NCI-H345 treated with DMSO at 0.1 percent for 48 hours (cell line): ENCODE results near the gene IGFBP6.

Source experiments
- DNase-seq: peaks from one replicate; lab custom pipeline; 2025; ENCODE audit not compliant: unreplicated experiment; lab: John Stamatoyannopoulos, UW

Gene IGFBP6, protein sequence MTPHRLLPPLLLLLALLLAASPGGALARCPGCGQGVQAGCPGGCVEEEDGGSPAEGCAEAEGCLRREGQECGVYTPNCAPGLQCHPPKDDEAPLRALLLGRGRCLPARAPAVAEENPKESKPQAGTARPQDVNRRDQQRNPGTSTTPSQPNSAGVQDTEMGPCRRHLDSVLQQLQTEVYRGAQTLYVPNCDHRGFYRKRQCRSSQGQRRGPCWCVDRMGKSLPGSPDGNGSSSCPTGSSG

DNA sequence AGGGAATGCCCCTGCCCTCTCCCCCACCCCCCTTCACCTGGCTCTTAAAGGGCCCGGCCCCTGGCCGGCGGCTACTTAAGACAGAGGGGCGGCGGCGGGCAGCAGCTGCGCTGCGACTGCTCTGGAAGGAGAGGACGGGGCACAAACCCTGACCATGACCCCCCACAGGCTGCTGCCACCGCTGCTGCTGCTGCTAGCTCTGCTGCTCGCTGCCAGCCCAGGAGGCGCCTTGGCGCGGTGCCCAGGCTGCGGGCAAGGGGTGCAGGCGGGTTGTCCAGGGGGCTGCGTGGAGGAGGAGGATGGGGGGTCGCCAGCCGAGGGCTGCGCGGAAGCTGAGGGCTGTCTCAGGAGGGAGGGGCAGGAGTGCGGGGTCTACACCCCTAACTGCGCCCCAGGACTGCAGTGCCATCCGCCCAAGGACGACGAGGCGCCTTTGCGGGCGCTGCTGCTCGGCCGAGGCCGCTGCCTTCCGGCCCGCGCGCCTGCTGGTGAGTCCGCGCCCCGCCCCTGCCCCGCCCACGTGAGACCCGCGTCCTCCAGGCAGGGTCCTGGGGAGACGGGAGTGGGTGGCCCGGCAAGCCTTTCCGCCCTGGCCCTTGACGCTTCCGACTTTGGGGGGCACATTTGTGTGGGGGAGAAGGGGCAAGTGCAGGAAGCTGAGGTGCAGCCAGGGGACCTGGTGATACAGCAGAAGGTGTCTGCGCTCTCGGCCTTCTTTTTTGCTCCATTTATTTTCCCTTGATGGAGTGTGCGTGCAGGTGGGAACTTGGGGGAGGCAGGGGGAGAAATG is at the start of gene IGFBP6:
IGFBP6 (plus strand) TSS at position 104 of the 790 bp plus-strand sequence; CDS start at position 155, 51 bp downstream.
- DNase-seq: peak; percentile 48

DNA sequence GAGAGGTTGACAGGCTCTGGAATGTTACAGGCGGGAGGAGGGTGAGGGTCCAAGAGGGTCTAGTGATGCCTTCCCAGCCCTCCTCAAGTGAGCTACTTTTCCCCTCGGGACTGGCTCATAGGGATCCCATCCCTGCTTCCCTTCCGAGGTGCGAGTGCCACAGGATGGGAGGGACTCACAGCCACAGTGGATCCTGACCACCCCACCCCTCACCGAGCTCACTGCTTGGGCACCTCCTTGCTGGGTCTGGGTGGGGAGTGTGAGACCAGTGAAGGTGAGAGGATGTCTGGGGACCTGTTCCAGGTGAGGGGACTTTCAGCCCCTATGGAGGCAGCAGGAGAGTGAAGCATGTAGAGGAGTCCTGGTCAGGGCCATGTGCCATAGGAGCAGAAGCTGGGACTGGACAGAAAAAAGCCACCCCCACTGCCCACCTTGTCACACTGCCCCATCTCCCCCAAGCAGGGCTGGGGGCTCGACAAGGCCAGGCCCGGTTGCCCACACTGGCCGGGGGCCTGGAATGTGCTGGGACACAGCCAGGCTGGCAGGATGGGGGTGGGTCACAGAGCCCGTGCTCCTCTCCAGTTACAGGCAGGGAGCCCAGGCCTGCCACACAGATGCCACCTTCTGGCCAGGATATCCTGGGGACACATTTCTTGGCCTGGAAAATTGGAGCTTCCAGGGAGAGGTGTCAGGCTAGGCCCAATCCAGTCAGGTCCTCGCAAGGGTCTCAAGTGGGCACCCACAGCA is 49.3 kb upstream of the IGFBP6 start:
- DNase-seq: no peak

DNA sequence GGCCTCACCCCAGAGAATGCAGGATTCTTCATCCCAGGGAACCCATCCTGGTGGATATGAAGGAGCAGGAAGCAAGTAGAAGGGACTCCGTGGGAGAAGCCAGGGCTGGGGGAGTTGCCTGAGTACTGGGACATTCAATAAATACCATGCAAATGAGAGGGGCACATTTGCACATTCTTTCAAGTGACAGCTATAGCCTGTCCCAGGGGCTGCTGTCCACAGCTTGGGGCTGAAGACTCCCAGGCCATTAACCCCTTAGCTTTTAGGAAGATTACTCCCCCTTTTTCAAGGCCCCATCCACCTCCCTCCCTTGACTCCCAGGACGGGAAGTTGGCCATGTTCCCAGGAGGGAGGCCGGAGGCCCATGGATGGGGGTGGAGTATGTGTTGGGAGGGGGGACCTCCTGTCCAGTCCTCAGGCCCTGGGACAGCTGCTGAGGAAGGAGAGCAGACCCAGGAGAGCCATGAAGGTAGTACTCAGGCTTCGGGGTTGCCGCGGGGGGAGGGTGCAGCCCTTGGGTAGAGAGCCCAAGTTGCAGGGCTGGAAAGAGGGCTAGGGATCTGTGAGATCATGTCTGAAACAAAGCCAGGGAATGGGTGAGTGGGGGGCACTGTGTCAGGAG is 48.6 kb upstream of the IGFBP6 start:
- no peak for DNase-seq

DNA sequence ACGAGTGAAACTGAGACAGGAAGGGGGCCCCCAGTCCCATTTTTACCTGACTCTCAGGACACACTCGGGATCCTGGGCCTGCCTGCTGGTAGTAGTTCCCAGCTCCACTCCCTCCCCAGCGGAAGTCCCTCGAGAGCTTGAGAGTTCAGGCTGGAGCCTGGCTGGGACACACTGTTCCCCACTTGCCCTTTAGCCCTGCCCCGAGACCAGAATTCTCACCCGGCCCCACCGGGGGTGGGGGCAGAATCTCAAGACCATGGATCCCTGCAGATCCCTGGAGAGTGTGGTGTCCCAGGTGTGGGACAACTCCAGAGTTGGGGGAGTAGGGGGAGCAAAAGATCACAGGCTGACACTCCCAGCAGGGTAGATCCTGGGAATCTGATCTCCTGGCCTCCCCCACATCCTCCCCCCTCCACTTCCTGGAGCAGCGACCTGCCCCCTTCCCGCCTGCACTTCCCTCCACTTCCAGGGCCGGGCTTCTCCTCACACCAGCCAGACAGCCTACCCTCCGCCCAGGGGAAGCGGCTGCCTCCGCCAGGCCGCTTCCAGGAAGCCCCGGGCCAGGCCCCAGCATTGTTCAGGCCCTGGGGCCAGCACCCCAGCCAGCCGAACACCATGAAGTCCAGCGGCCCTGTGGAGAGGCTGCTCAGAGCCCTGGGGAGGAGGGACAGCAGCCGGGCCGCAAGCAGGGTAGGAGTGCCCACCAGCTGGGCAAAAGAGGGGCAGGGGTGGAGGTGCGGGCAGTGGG is 47.7 kb upstream of the IGFBP6 start, which contains the start of gene TNS2:
TNS2 (plus strand) TSS at position 495 of the 748 bp plus-strand sequence; CDS start at position 616, 121 bp downstream.
- DNase-seq: no peak

DNA sequence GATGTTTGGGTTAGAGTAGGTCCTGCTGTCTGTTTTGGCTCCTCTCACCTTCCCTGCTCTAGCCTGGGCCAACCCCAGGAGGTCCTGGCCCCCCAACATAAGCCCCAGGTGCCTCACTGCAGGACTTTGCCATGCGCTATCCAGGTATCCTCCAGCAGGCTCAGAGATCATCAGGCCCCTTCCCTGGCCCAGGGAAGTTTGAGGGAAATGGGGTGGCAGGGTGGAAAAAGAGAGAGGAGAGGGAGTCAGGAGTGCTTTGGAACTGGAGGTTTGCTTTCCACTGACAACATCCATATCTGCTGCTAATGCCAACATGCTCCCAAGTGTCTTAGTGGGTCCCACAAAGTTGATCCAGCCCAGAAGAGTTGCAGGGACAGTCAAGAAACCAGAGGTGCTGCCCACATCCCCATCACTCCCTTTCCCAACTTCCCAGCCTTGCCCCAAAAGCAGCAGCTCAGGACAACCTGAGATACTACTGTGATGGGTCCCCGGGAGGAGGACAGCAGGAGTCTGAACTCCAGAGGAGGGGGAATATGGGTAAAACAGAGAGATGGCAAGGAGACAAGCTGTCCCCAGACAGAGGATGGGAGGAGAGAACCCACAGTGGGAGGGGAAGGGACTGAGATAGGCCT is 46.9 kb upstream of the IGFBP6 start:
- no peak for DNase-seq

DNA sequence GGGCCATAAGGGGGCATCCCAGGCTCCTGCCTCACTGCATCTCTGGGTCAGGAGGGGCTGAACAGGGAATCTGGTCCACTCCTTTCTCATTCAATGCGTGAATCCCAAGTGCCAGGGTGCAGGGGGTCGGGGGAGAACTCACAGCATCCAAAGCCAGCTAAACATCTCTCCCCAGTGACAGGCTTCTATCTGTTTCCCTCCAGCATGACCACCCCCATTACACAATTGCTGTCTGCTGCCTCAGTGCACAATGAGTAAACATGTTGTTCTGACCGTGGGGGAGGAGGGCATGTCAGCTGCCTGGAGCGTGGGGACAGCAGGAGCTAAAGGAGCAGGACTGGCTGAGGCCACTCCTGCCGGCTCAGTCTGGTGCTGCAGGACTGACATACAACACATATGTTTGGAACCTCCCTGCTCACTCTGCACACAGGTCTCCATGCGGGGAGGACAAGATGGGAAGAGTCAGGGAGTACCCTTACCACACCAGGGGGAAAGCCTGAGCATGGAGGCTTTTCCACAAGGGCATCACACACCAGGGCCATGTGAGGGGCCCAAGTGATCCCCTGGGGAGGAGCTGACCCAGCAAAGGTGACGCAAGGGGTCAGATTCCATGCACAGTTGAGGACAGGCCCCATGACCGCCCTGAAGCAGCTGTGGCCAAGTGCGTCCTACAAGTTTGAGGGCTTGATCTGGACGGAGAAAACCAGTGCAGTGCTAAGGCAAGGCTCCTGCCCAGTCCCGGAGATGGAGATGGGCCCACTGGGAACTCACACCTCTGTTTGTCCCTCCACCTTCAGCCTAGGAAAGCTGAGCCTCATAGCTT is 46.2 kb upstream of the IGFBP6 start:
- DNase-seq: no peak

DNA sequence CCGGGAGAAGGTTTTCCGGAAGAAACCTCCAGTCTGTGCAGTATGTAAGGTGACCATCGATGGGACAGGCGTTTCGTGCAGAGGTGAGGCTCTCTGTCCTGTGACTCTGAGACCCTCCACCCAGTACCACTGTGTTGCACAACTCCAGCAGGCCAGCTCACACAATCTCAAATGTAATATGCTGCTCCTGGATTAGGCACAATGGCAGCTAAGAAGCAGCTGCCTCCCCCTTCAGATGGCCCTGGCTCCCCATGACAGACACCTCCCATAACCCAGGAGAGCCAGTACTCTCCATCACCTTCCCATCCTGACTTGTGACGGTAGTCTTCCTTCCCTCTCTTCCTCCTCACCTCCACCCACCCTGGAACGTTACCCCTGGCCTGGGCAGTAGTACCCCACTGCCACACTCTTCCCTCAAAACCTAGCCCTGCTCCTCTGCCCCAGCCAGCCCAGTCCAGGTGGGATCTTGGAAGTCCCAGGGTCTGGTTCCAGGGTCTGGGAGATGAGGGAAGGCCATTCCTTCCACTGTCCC is 45.5 kb upstream of the IGFBP6 start:
- no peak for DNase-seq

DNA sequence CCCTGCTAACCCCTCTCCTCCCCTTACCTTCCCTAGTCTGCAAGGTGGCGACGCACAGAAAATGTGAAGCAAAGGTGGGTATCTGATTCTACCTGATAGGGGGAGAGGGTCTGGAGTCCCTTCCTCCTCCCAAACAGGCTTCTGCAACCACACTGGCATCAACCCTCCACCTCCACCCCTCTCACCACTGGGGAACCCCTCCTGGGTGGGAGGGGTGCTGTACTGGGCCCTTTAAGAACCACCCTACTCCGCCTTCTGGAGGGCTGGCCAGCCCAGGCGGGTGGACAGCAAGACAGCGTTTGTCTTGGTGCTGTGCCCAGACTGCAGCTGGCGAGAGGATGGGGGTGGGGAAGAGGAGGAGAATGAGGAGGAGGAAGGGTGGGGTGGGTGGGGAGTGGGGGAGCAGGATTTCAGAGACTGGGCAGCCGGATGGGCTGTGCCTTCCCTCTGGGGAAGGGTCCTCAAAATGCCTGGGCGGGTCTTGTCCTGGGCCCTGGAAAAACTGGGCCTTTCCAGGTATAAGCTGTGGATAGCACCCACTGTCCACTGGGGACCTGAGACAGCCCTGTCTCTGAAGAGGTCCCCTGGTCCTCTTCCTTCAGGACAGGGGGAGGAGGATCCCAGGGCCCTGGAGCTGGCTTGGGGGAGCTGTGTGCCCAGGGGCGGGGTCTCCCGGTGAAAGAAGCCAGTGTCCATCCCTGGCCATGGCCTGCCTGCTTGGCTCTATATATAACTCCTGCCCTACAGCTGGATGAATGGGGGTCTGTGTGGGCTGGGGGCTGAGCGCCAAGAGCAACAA is 44.8 kb upstream of the IGFBP6 start:
- no peak for DNase-seq

DNA sequence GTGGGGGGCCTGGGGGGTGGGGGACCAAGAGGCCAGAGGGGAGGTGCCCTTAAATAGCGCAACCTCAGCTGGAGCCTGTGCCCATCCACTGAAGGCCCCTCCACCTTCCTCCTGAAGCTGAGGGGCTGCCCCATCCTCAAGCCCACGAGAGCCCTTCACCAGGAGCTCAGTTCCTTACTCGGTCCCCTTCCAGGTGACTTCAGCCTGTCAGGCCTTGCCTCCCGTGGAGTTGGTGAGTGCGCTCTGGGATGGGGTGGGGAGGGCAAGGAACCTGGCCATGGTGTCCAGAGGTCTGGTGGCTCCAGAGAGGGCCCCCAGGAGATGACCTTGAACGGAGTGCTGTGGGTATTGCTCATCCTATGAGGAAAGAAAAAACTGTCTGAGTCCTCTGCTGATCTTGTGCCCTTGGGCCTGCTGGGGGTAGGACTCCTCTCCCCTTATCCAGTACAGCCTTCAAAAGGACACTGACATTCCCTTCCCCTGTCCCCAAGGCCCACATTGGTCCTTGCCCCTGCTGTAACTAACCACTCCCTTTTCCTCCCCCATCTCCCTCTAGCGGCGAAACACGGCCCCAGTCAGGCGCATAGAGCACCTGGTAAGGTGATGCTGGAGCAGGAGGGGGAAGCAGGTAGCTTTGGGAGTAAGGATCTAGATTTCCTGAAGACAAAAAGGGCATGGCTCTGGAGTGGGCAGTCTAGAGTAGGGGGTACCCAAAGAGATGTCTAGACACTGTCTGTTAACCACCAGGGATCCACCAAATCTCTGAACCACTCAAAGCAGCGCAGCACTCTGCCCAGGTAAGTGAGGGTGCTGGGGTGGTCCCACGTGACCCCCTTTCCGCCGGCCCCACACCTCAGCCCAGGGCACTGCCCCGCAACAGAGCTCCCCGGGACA is 44.0 kb upstream of the IGFBP6 start:
- peak; percentile 58 for DNase-seq

DNA sequence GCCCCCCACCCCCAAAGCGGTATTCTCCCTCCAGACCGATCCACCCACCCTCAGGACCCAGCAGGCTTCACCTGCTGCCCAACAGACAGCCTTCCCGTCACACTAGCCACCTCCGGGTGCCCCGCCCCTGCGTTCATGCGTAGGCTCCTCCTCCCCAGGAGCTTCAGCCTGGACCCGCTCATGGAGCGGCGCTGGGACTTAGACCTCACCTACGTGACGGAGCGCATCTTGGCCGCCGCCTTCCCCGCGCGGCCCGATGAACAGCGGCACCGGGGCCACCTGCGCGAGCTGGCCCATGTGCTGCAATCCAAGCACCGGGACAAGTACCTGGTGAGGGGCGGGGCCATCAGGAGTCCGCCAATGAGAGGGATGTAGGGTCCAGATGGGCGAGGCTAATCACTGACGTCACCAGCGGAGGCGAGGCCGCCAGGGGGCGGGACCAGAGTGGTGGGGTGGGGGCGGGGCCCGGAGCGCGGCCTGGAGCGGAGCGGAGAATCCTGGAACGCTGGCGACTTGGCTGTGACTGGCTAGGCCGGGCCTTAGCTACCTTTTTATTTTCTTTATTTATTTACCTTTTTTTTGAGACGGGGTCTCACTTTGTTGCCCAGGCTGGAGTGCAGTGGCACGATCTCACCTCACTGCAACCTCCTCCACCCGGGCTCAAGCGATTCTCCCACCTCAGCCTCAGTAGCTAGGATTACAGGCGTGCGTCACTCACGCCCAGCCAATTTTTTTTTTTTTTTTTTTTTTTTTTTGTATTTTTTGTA is 43.2 kb upstream of the IGFBP6 start:
- peak; percentile 93 for DNase-seq

DNA sequence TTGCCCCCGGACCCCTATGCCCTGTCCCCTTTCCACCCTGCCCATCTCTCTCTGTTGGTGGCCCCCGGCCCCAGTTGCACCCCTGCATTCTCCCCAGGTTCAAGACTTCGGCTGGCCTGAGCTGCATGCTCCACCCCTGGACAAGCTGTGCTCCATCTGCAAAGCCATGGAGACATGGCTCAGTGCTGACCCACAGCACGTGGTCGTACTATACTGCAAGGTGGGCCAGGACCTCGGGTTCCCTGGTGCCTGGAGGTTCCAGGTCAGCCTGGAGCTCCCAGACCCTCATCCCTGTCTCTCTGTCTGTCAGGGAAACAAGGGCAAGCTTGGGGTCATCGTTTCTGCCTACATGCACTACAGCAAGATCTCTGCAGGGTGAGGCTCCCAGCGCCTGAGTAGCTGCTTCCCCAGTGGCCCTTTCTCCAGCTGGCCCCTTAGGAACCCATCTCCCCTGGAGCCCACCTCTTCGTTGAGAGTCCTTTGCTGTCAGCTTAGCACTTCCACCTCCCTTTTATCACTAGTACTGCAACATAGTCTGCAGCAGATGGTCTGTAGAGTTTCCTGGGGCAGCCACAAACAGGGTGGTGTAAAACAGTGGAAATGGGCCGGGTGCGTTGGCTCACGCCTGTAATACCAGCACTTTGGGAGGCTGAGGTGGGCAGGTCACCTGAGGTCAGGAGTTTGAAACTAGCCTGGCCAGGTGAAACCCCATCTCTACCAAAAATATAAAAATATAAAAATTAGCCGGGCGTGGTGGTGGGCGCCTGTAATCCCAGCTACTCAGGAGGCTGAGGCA is 41.8 kb upstream of the IGFBP6 start:
- DNase-seq: no peak

DNA sequence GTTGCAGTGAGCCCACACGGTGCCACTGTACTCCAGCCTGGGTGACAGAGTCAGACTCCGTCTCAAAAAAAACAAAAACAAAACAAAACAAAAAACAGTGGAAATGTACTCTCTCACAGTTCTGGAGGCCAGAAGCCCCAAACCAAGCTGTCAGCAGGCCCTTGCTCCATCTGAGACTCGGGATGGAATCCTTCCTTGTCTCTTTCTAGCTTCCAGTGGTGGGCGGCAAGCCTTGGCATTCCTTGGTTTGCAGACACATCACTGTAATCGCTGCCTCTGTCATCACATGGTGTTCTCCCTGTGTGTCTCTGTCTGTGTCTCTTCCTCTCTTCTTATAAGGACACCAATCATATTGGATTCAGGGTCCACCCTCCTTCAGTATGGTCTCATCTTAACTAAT is 41.2 kb upstream of the IGFBP6 start:
- DNase-seq: no peak

DNA sequence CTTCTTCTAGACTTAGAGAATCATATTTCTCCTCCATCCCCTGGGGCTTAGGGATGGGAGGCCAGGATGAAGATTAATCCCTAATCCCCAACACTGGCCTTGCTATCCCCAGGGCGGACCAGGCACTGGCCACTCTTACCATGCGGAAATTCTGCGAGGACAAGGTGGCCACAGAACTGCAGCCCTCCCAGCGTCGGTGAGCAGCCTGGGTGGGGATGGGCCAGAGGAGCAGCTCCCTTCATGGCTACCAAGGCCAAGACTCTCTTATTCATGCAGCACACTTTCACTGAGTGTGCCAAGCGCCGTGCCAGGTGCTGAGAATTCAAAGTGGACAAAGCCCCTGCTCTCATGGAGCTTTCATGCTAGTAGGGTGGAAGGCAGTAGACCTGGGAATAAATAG is 40.6 kb upstream of the IGFBP6 start:
- DNase-seq: no peak

DNA sequence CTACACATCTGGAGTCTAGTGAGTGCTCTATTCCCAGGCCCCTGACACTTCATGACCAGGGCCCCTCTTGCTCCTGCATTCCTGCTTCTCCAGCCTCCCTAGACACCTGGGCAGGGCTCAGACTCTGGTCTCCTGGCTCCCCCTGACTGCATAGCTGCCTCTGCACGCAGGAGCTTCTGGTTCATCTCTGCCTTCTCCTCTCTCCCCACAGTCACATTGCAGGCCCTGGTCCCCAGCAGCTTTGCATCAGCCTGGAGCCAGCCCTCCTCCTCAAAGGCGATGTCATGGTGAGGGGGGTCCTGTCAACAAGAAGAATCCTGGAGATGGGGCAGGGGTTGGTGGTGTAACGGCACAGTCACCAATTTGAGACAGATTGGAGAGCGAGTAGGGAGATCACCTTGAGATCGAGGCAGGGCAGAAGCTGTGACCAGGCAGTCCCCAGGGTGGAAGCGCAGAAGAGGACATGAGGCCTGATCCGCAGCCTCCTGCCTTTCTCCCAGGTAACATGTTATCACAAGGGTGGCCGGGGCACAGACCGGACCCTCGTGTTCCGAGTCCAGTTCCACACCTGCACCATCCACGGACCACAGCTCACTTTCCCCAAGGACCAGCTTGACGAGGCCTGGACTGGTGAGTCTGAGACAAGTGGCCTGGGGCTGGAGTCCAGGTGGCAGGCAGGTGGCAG is 39.5 kb upstream of the IGFBP6 start:
- DNase-seq: no peak
